ENCODE results near the gene GABRR3.

GABRR3 gene

GRCh38 chr3:97988784-97989568 lies 46.1 kb downstream of the GABRR3 start:
- no peak for DNase-seq

DNA sequence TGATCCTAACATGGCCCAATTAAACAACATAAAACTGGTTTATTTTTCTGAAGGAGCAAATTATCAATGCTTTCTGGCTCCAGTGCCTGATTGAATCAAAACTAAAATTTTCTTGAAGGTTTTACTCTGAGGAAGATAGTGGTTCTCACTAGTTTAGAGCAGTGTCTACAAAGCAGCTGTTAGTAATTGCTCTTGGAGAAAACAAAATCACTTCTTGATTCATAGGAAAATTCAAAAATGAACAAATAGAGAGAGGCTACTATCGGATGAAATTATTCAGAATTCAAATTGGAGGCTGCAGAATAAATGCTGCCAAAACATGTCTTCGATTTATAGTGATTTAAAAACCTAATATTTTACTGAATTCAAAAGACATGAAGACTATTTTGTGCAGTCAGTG lies 47.8 kb downstream of the GABRR3 start:
- no peak for DNase-seq

GRCh38 chr3:97983933-97984491 lies 51.1 kb downstream of the GABRR3 start:
- DNase-seq: no peak

DNA sequence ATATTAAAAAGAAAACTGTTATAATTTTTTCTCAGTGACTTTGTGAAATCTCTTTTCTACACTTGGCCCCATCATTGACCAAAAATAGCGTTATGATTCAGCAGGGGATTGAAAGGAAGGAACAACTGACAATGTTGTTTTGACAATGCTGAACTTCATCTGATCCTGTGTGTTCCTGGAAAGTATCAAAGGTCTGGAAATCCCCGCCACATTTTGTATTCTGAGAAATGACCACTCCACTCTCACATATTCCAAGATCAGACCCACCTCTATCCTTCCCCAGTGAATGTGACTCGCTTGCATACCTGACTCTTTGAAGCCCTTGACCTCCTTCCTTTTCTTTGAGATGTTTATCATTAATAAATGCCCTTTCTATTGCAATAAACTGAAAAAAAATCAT lies 53.2 kb downstream of the GABRR3 start:
- no peak for DNase-seq

- no peak for DNase-seq
Observed at GRCh38 chr3:97979610-97980009, 55.5 kb downstream of the GABRR3 start.

DNA sequence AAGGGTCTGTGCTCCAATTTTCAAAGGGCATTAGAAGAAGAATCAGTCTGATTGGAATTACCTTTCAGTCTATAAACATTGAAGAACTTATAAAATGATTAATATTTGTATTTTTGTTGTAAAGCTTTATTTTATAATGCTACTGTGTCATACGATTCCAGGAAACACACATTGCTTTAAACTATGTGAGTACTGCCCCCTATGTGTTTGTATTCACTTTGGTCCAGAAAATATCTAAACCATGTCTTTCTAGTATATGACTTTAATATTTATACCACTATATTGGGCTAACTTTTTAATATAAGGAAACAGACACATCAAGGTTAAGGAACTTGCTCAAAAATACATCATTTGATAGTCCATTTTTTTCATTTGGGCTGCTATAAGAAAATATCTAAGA lies 59.6 kb downstream of the GABRR3 start:
- no peak for DNase-seq

DNA sequence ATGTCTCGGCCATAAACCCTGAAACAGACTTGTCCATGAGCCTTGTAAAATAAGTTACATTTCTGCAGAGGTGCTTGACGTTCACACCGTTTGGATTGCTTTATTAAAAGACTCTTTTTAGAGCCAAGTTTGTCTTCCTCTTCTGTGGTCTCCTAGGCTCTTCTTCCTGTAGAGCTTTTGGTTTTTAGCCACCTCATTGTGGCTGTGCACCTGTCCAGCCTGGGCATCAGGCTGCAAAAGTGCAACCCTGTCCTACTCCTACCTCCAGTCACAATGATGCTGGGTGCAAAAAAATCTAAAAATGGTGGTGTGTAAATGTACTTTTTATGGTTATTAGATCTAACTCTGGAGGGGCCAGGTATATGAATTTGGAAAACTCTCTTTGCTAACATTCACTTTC lies 60.1 kb downstream of the GABRR3 start:
- DNase-seq: no peak

DNA sequence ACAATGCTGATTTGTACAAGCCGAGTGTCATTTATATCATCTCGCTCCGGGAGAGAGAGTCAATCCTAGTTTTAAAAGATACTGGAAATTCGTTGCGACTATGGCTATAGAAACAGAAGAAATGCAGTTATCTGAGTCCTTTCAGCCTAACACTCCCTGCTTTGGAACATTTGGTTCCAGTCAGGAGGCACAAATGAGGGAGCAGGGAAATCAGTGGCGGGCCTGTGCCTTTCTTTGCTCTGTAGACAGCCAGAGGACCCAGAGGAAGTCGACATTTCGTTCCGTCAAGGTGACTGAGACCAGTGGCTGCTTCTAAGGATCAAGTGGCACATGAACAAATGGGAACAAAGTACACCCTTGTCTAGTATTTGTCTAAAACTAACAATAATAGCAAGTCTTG lies 62.1 kb downstream of the GABRR3 start:
- no peak for DNase-seq

- peak; percentile 27 to 28 for DNase-seq
Observed at GRCh38 chr3:97971679-97972567, 63.2 kb downstream of the GABRR3 start, which contains the start of gene RIOX2. RIOX2 (minus strand) TSS chr3:97972431; CDS start chr3:97967593, 4,838 bp downstream.

GRCh38 chr3:97970956-97971620 lies 64.0 kb downstream of the GABRR3 start:
- no peak for DNase-seq

DNA sequence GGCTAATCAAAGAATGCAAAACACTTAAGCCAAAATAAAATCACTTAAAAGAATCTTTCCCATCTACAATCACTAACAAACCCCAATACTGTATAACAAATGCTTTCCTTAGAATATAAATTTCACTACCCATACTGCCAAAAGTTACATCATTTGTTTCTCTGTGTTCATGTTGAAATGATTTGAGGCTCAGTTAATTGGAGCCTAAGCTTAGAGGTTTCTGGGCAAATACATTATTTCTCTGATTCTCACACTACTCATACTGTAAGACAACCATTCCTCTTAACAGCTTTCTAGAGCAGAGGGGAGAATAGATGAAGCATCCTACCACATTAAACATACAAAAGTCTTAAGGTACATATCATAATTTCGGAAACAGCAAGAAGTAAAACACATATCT lies 65.0 kb downstream of the GABRR3 start:
- DNase-seq: no peak

GRCh38 chr3:97969541-97969940 lies 65.6 kb downstream of the GABRR3 start:
- no peak for DNase-seq

DNA sequence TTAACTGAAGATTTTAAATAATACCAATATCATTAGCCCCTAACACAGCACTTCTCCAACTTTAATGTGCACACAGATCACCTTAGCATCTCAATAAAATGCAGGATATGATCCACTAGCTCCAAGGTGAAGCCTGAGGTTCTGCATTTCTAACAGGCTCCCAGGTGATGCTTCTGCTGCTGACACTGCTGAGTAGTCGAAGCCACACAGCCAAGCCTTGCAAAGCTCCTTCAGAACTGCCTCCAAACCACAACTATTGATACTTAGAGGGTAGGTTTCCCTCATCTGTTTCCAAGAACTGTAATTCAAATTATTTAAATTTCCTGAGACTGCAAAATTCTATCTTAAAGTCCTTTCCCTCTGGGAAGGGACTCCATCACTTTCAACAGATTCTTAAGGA lies 66.7 kb downstream of the GABRR3 start:
- DNase-seq: no peak

DNA sequence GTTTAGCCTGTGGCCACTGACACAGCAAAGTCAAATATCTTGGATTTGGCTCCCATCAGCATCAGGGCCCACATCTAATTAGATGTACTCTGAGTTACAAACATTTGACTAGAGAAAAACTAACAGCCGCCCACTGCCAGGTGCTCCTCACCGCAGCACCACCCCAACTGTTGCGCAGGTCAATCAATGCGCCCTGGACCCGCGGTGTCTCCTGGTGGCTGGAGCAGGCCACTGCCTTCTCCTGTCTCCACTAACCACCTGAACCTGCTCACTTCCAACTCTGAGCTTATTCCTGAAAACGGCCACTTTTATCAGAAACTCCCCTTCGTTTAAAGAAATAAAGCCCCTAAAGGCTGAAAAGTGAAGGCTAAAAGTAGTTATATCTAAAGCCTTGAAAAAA lies 67.1 kb downstream of the GABRR3 start:
- DNase-seq: no peak

DNA sequence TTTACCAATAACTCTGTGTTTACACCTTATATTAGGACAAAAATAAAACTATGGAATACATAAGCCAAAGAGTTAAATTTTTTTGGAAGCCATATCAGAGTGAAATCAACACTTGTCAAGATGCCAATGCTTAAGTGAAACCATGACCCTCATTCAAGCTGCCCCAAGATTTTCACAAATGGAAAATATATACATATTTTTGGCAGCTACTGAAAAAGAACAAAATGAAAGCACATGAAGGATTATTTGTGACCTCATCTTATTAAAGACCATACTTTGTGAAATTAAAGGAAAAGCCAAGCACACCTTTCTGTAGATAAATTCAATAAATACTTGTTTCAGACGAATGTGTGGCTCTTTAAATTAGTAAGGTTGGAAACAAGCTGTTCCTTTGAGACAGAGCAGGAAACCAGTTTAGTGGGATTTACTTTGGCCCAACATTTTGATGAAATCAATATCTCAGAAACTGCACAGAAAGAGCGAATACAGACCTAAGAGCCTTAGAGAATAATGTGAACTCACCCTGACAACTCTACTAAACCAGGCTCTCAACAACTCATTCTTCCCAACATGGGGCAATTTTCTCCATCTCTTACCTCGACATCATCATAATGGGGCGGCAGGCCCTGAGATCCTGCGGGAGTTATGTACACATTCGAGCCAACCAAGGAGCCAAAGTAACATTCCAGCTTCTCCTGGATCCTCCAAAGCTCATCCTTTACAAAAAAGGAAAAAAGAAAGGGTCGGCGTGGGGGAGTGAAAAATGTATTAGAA lies 73.9 kb downstream of the GABRR3 start:
- no peak for DNase-seq

DNA sequence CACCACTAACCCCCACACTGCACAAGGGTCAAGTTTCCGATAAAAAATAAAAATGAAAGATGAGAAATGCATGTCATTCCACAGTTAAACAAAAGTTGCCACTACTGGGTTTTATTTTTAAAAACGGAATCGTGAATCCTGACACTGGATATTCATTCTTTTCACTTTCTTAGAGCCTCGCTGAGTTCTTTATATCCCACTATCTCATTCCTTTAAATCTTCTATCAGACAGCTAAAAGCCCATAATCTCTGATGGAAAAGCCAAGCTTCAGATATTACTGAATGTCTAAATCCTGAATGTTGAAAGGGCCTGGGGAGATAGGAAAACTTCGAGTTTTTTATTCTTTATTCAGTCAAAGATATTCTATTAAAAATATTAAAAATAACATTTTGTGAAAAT lies 74.6 kb downstream of the GABRR3 start:
- DNase-seq: no peak

- no peak for DNase-seq
Observed at GRCh38 chr3:97959872-97960271, 75.2 kb downstream of the GABRR3 start.

- no peak for DNase-seq
Observed at GRCh38 chr3:97958796-97959195, 76.3 kb downstream of the GABRR3 start.

DNA sequence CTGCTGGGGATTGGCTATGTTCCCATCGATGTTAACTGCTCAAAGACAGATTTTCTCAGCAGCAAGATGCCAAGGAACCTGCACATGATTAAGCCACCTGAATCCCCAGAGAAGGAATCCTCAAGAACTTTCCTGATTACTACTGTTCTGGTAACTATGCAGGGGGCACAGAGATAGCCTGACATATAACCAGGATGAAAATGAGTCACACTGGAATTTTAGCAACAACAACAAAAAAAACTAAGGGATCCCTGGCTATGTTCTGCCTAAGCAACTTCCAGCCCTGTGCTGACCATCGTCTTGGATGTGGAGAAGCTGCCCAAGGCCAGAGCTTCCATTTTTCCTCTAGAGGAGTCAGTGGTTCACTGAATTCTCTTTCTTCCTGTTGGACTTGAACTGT lies 76.7 kb downstream of the GABRR3 start:
- DNase-seq: no peak

DNA sequence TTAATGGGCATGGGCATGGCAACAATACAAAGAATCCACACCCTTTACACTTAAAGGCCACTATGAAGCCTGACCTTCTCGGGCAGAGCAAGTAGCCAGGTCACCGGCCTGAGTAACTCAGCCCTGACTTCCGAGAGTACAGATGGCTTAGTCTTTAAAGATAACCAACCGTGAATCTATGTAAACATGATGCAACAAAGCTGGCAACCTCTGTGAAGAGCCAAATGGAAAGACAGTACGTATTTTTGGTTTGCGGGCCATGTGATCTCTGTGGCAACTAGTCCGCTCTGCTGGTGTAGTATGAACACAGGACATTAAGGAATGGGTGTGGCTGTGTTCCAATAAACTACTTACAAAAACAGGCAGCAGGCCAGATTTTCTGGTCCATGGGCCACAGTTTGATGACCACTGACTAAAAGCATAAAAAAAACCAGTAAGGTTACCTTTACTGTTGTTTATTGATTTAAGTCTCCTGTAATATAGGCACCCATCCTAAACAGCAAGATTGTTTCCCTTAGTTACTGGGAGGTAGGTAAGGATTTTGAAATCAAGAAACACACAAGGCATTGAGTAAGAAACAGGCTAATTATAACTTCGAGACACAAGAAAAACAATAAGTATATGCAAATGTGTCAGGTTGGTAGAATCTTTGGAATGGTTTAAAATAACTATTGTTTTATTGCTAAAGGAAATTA lies 77.4 kb downstream of the GABRR3 start:
- DNase-seq: no peak

- DNase-seq: no peak
Observed at GRCh38 chr3:97956051-97956450, 79.1 kb downstream of the GABRR3 start.
